H1 (cell line): ENCODE results near the gene ARHGEF12. TPM values are rescaled to one million over a fixed set of nuclear protein-coding genes. Genes with fewer than 3 reads are reported as not detected.

Source experiments
- CTCF ChIA-PET: fragments of 300-600 bp; sonication (Branson Sonifier 250); formaldehyde crosslinking; loops from one replicate; lab custom pipeline; 2021; ENCODE audit not compliant: partially characterized antibody; lab: Charles Lee
- POLR2A ChIA-PET: fragments of 300-600 bp; sonication (Branson Sonifier 250); formaldehyde crosslinking; loops from one replicate; lab custom pipeline; 2021; ENCODE audit warnings: inconsistent platforms; ENCODE audit not compliant: partially characterized antibody; lab: Charles Lee
- DNase-seq, 2 experiments: peaks; one replicate each; pipeline versions ENCODE4 v3.0.0 to v3.0.0-alpha.2; 2010 to 2022; ENCODE audit warnings: low spot score in 2 of 2, low read depth in 1 of 2, mixed read lengths in 1 of 2
- FAIRE-seq: peaks from 2 replicates; lab custom pipeline; 2011; peaks lifted over from hg19 to GRCh38; lab: Jason Lieb, UNC
- H2AFZ ChIP-seq: 2 replicates; pipeline ENCODE4 v1.8.1; 2012; ENCODE audit warnings: low read length, inconsistent platforms
- H2AK5ac ChIP-seq: 2 replicates; pipeline ENCODE4 v1.6.1; 2013; ENCODE audit warnings: low read depth, low read length
- H2BK120ac ChIP-seq: replicated peaks from 2 replicates; pipeline ENCODE3; 2013; ENCODE audit warnings: low read depth, low read length, inconsistent platforms
- H2BK12ac ChIP-seq: 2 replicates; pipeline ENCODE4 v1.6.1; 2013; ENCODE audit warnings: low read depth, low read length
- H2BK15ac ChIP-seq: 2 replicates; pipeline ENCODE4 v1.6.1; 2013; ENCODE audit warnings: low read length
- H2BK20ac ChIP-seq: 2 replicates; pipeline ENCODE4 v1.6.1; 2013; ENCODE audit warnings: low read length
- H2BK5ac ChIP-seq: 2 replicates; pipeline ENCODE4 v1.6.1; 2013; ENCODE audit warnings: low read depth, low read length
- H3K14ac ChIP-seq: 2 replicates; pipeline ENCODE4 v1.6.1; 2013; ENCODE audit warnings: inconsistent platforms; ENCODE audit not compliant: insufficient read length
- H3K18ac ChIP-seq: 2 replicates; pipeline ENCODE4 v1.6.1; 2013; ENCODE audit warnings: low read length; ENCODE audit errors: extremely low read depth
- H3K23ac ChIP-seq: 2 replicates; pipeline ENCODE4 v1.6.1; 2013; ENCODE audit warnings: inconsistent platforms; ENCODE audit not compliant: insufficient read length
- H3K23me2 ChIP-seq: 2 replicates; pipeline ENCODE4 v1.6.1; 2013; ENCODE audit warnings: low read depth, low read length
- H3K27ac ChIP-seq: 2 replicates; pipeline ENCODE4 v1.6.1; 2011; ENCODE audit warnings: low read depth, low read length, inconsistent platforms
- H3K27me3 ChIP-seq, 4 experiments: replicated peaks in 1 of 4; 1 replicate in 1 of 4; 2 replicates in 3 of 4; pipeline versions ENCODE4 v1.6.1 to v1.8.1; 2011 to 2013; ENCODE audit warnings: low read length in 3 of 4, mild to moderate bottlenecking in 3 of 4, inconsistent platforms in 2 of 4, mixed read lengths in 2 of 4, moderate library complexity in 1 of 4; ENCODE audit not compliant: control insufficient read depth in 3 of 4, insufficient read depth in 3 of 4; ENCODE audit errors: extremely low read depth in 1 of 4
- H3K36me3 ChIP-seq, 4 experiments: 2 replicates each; pipeline versions ENCODE4 v1.6.1 to v1.8.1; 2011 to 2013; ENCODE audit warnings: mild to moderate bottlenecking in 4 of 4, low read length in 3 of 4, moderate library complexity in 2 of 4, control low read depth in 1 of 4, inconsistent platforms in 1 of 4; ENCODE audit not compliant: insufficient read depth in 4 of 4, control insufficient read depth in 2 of 4
- H3K4ac ChIP-seq: replicated peaks from 2 replicates; pipeline ENCODE3; 2013; ENCODE audit warnings: low read length, low read depth, mixed read lengths, inconsistent platforms; ENCODE audit not compliant: insufficient read length
- H3K4me1 ChIP-seq, 4 experiments: replicated peaks in 1 of 4; 1 replicate in 1 of 4; 2 replicates in 3 of 4; pipeline versions ENCODE4 v1.6.1 to v1.8.1; 2011 to 2013; ENCODE audit warnings: low read length in 3 of 4, inconsistent platforms in 2 of 4, mixed read lengths in 1 of 4; ENCODE audit not compliant: insufficient read depth in 4 of 4, control insufficient read depth in 3 of 4
- H3K4me2 ChIP-seq, 2 experiments: 2 replicates each; pipeline versions ENCODE4 v1.6.1 to v1.8.1; 2011 to 2013; ENCODE audit warnings: low read depth in 2 of 2, low read length in 2 of 2, control low read depth in 1 of 2, inconsistent platforms in 1 of 2, mild to moderate bottlenecking in 1 of 2; ENCODE audit not compliant: insufficient read depth in 1 of 2
- H3K4me3 ChIP-seq, 4 experiments: fragments of 200-600, 300-600 bp in 1 of 4; sonication (generic), shearing (Covaris generic), sonication (Bioruptor Twin) in 1 of 4; 2 replicates each; pipeline versions ENCODE4 v1.5.1 to v1.8.1; 2011 to 2016; ENCODE audit warnings: low read length in 4 of 4, low read depth in 3 of 4, control low read depth in 2 of 4, inconsistent platforms in 2 of 4, mild to moderate bottlenecking in 2 of 4, mixed read lengths in 1 of 4, moderate library complexity in 1 of 4; ENCODE audit not compliant: insufficient read depth in 2 of 4; ENCODE audit errors: extremely low read depth in 1 of 4
- H3K56ac ChIP-seq: replicated peaks from 2 replicates; pipeline ENCODE3; 2013; ENCODE audit warnings: low read depth, mild to moderate bottlenecking, mixed read lengths, low read length, inconsistent platforms; ENCODE audit not compliant: insufficient read length
- H3K79me1 ChIP-seq: 2 replicates; pipeline ENCODE4 v1.6.1; 2013; ENCODE audit warnings: low read depth, low read length, control low read depth
- H3K79me2 ChIP-seq, 2 experiments: 2 replicates each; pipeline versions ENCODE4 v1.6.1 to v1.8.1; 2012 to 2013; ENCODE audit warnings: low read length in 2 of 2, mild to moderate bottlenecking in 2 of 2, inconsistent platforms in 1 of 2; ENCODE audit not compliant: insufficient read depth in 2 of 2, control insufficient read depth in 1 of 2
- H3K9ac ChIP-seq, 4 experiments: replicated peaks in 1 of 4; 1 replicate in 1 of 4; 2 replicates in 3 of 4; pipeline versions ENCODE4 v1.6.1 to v1.8.1; 2011 to 2013; ENCODE audit warnings: low read depth in 3 of 4, low read length in 3 of 4, control low read depth in 2 of 4, mild to moderate bottlenecking in 2 of 4, moderate library complexity in 2 of 4, inconsistent platforms in 1 of 4; ENCODE audit errors: extremely low read depth in 1 of 4
- H3K9me3 ChIP-seq, 2 experiments: 2 replicates each; pipeline versions ENCODE4 v1.6.1 to v1.8.1; 2012 to 2013; ENCODE audit warnings: mild to moderate bottlenecking in 2 of 2, moderate library complexity in 2 of 2, control low read depth in 1 of 2, inconsistent platforms in 1 of 2, low read depth in 1 of 2, low read length in 1 of 2, mixed read lengths in 1 of 2; ENCODE audit not compliant: insufficient read depth in 2 of 2
- H4K20me1 ChIP-seq, 2 experiments: replicated peaks in 1 of 2; 2 replicates each; pipeline versions ENCODE3 to v1.8.1; 2011 to 2013; ENCODE audit warnings: inconsistent platforms in 2 of 2, low read length in 2 of 2, mild to moderate bottlenecking in 1 of 2; ENCODE audit not compliant: insufficient read depth in 2 of 2, control insufficient read depth in 1 of 2
- H4K5ac ChIP-seq: 2 replicates; pipeline ENCODE4 v1.6.1; 2013; ENCODE audit warnings: low read length, low read depth, mixed read lengths, inconsistent platforms; ENCODE audit not compliant: insufficient read length
- H4K8ac ChIP-seq: 2 replicates; pipeline ENCODE4 v1.8.0; 2013; ENCODE audit warnings: mild to moderate bottlenecking, moderate library complexity, low read length, inconsistent platforms; ENCODE audit not compliant: insufficient read depth; ENCODE audit errors: extremely low read depth
- H4K91ac ChIP-seq: replicated peaks from 2 replicates; pipeline ENCODE3; 2013; ENCODE audit warnings: low read length, mixed read lengths, inconsistent platforms; ENCODE audit not compliant: insufficient read length
- ATF2 ChIP-seq: IDR thresholded peaks from 2 replicates; pipeline ENCODE4 v1.6.1; 2012; ENCODE audit warnings: low read length, inconsistent platforms
- EP300 ChIP-seq, 2 experiments: IDR thresholded peaks; 1 replicate in 1 of 2; 2 replicates in 1 of 2; pipeline ENCODE4 v1.6.1; 2011 to 2012; ENCODE audit warnings: low read depth in 2 of 2, low read length in 2 of 2, mild to moderate bottlenecking in 2 of 2, borderline replicate concordance in 1 of 2, inconsistent platforms in 1 of 2, moderate library complexity in 1 of 2
- EZH2 ChIP-seq: fragments of 200-600 bp; sonication (generic); IDR thresholded peaks from 2 replicates; pipeline ENCODE4 v1.7.1; 2012; ENCODE audit warnings: low read depth, mild to moderate bottlenecking, moderate library complexity, low read length, inconsistent platforms; ENCODE audit not compliant: severe bottlenecking
- KDM1A ChIP-seq: fragments of 200-600, 300-600 bp; sonication (generic); IDR thresholded peaks from 2 replicates; pipeline ENCODE4 v1.7.1; 2016; ENCODE audit warnings: mild to moderate bottlenecking, low read length, borderline replicate concordance
- SAP30 ChIP-seq: fragments of 300-600 bp; sonication (generic); IDR thresholded peaks from 2 replicates; pipeline ENCODE4 v1.7.1; 2012; ENCODE audit warnings: low read length, moderate library complexity, mild to moderate bottlenecking, inconsistent platforms; ENCODE audit not compliant: insufficient read depth, insufficient replicate concordance
- SP2 ChIP-seq: IDR thresholded peaks from 2 replicates; pipeline ENCODE4 v1.6.1; 2012; ENCODE audit warnings: mild to moderate bottlenecking, low read length, inconsistent platforms
- TAF1 ChIP-seq: IDR thresholded peaks from 2 replicates; pipeline ENCODE4 v1.6.1; 2011; ENCODE audit warnings: mild to moderate bottlenecking, low read depth, low read length
- TAF7 ChIP-seq: optimal IDR thresholded peaks from 2 replicates; pipeline ENCODE3; 2011; ENCODE audit warnings: low read depth, mild to moderate bottlenecking, inconsistent platforms, low read length, moderate library complexity, borderline replicate concordance
- WGBS, 2 experiments: shearing (Covaris generic) in 1 of 2; methylation state at CpG; one replicate each; pipeline versions ENCODE4 v1.1.6 to v1.1.7; 2013 to 2015; ENCODE audit warnings: low lambda C conversion rate in 2 of 2, mixed read lengths in 2 of 2, inconsistent platforms in 1 of 2, low coverage in 1 of 2, missing lambda C conversion rate in 1 of 2; ENCODE audit not compliant: insufficient replicate concordance in 2 of 2, insufficient coverage in 1 of 2, insufficient read length in 1 of 2; ENCODE audit errors: extremely low coverage in 1 of 2, missing lambda C conversion rate in 1 of 2; 5-methylcytosine and 5-hydroxymethylcytosine counted together
- polyA plus RNA-seq, 7 experiments: library from polyadenylated mRNA; depleted of rRNA in 3 of 7; stranded (reverse) in 5 of 7; unstranded in 2 of 7; fragments of >200 nt in 5 of 7; fragments of 200-250 nt in 2 of 7; gene quantifications; 1 replicate in 5 of 7; 2 replicates in 1 of 7; 4 replicates in 1 of 7; pipeline versions ENCODE4 v1.2.1 to v1.2.3, GENCODE V29; 2011 to 2013; ENCODE audit warnings: missing spikeins in 2 of 7, mixed read lengths in 2 of 7
- total RNA-seq: library from RNA; stranded (reverse); fragmentation: NEBNext Ultra II Directional; extraction: Animal tissue kit (Norgen Biotek cat#: 25700); gene quantifications from 2 replicates; pipeline ENCODE4 v1.2.1, GENCODE V29; 2021

ARHGEF12 gene
- total and polyA plus RNA-seq, 2 of the 8 experiments (the other 6 are each of a cell fraction or from before 2014, with no cell fraction given), result 5.1 to 33.7 TPM

GRCh38 chr11:120334894-120335462, 1.2 kb upstream of the ARHGEF12 start:
- DNase-seq (peak in 1 of 2 experiments; percentile 67), FAIRE-seq (no peak)
- H3K4me3 ChIP-seq, result peak overlapping the region; percentile 89 to 98 (median 96); a peak in 7 of 8 replicates
- CTCF ChIA-PET, result interaction anchor here (0.7 to 2.5 kb wide), 45 partner anchors 9 to 1820 kb away, joined by 3 to 19 read pairs (median 4); partner anchors contain the start of genes POU2F3 and TLCD5
- H3K9ac ChIP-seq, result no peak overlapping the region
- H3K23ac ChIP-seq, result no peak overlapping the region
- no peak overlapping the region for H3K14ac ChIP-seq
- no peak overlapping the region for H4K5ac ChIP-seq
- H2AK5ac ChIP-seq, result no peak overlapping the region
- H2BK20ac ChIP-seq, result no peak overlapping the region
- H3K4me1 ChIP-seq, result peaks cover 0 to 8% (median 5%) of the 10 kb centered on the region in 4 experiments; a peak in 6 of 7 replicates
- no peaks in the 10 kb centered on the region for H3K27me3 ChIP-seq
- H2BK120ac ChIP-seq, result no peak overlapping the region
- H3K18ac ChIP-seq, result no peak overlapping the region; the same call in 1 of the 2 replicates
- H3K79me1 ChIP-seq, result no peaks in the 10 kb centered on the region
- POLR2A ChIA-PET, result interaction anchor here (0.7 to 3.8 kb wide), 7 partner anchors 9 to 167 kb away, joined by 3 to 27 read pairs (median 4); partner anchors contain the start of gene TLCD5
- no peak overlapping the region for H3K4ac ChIP-seq
- H3K4me2 ChIP-seq, result peak overlapping the region; percentile 53 to 75
- H3K56ac ChIP-seq, result no peak overlapping the region
- H4K91ac ChIP-seq, result no peak overlapping the region
- H4K20me1 ChIP-seq, result peaks cover 3 to 8% of the 10 kb centered on the region in 2 experiments
- peaks cover 0 to 8% (median 3%) of the 10 kb centered on the region in 4 experiments; a peak in 3 of 8 replicates for H3K36me3 ChIP-seq
- no peak overlapping the region for H2BK12ac ChIP-seq
- H3K23me2 ChIP-seq, result peaks cover 10% of the 10 kb centered on the region
- no peak overlapping the region for H3K27ac ChIP-seq
- H2AFZ ChIP-seq, result peak overlapping the region; percentile 55; the same call in 1 of the 2 replicates
- H4K8ac ChIP-seq, result no peak overlapping the region
- H2BK5ac ChIP-seq, result no peak overlapping the region
- no peaks in the 10 kb centered on the region for H3K9me3 ChIP-seq
- no peak overlapping the region for H2BK15ac ChIP-seq
- peaks cover 8 to 32% of the 10 kb centered on the region in 2 experiments; a peak in 3 of 4 replicates for H3K79me2 ChIP-seq
- 22% methylated on average over 8 of the region's 8 CpGs; no CpG with 5 or more reads in 1 of the 2 experiments for WGBS, 2 experiments
- TF ChIP-seq KDM1A, result no peak
- TF ChIP-seq SP2, result no peak
- no peak for TF ChIP-seq EP300 (IDR thresholded peaks at IDR 0.05; ENCODE audit: borderline replicate concordance in 1 of 2, low read depth in 2 of 2, low read length in 2 of 2)
- TF ChIP-seq SAP30, result no peak
- no peak for TF ChIP-seq TAF1
- TF ChIP-seq TAF7, result no peak
- TF ChIP-seq ATF2, result no peak
- no peak for TF ChIP-seq EZH2
